Hepatic stellate cell (primary cell): ENCODE results near the gene ZNRF3.
"Not testable (repeated sequence)": the region's sequence is repeated elsewhere in the genome, so short reads cannot be mapped to it uniquely, and the experiment has no call there.

ENCODE experiments used
- DNase-seq: peaks from one replicate; pipeline ENCODE4 v3.0.0; 2011; ENCODE audit warnings: low spot score

Gene ZNRF3

DNA sequence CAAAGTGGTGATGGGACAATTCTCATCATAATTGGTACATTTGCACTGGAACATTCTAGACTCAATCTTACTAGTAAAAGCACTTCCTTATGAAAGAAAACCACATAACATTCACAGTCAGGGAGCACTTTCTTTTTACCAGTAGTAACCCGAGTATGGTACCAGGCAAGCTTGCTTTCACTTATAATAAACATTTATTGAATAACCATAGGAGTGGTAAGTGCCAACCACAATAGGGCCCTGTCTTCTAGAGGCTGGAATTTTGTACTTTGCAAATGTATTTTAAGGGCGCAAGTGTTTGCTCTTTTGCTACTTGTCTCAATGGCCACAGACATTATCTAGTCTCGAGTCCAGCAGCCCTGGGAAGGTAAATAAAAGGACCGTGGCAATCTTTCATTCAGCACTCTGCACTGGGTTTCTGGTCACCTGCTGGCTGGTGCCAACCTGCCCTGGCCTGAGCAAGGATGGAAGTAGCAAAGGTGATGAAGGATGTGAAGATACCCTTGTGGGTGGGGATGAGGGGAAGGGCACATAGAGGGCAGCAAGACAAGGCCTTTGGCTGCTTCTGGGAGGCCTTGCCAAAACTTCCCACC lies 154.1 kb downstream of the ZNRF3 start:
- no peak for DNase-seq

GRCh38 chr22:29039148-29039547 lies 155.8 kb downstream of the ZNRF3 start:
- no peak for DNase-seq

DNA sequence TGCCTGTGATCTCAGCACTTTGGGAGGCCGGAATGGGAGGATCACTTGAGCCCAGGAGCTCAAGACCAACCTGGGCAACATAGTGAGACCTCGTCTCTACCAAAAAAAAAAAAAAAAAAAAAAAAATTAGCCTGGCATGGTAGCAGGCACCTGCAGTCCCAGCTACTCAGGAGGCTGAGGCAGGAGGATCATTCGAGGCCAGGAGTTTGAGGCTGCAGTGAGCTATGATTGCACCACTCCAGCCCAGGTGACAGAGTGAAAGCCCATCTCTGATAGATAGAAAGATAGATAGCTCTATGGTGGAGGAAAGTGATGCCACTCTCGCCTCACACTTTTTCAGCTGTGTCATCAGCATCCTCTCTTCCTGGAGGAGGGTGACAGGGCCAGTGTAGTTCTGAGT lies 156.3 kb downstream of the ZNRF3 start:
- not testable (repeated sequence) for DNase-seq

DNA sequence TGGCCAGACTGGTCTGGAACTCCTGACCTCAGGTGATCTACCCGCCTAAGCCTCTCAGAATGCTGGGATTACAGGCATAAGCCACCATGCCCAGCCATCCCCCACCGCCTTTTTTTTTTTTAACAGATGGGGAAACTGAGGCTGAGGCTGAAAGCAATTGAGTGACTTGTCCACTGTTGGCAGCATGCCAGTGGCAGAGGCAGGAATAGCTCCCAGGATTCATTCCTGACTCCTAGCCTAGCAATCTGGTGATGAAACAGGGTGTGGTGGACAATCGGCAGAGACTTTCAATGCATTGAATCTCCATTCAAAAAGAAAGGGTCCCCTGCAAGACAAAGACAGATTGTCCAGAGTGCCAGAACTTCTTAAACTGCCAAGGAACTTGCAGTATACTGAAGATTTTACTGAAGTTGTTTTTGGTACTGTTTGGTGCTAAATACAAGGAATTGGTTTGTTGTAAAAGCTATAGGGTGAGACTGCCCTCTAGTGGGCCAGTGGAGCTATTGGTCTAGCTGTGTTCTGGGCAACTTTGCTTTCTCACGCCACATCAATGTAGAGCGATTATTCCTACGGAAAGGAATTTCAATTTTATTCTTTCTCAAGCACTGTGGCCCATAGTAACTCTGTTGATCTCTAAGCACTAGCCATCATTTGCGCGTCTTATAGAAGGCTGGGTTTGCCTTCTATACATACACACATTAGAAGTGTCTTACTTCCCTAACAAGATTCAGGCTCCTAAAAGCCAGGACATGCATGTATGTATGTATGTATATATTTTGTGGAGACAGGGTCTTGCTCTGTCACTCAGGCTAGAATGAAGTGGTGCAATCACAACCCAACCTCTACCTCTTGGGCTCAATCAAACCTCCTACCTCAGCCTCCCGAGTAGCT lies 157.3 kb downstream of the ZNRF3 start:
- DNase-seq, result peak; percentile 67

- no peak for DNase-seq
Measured at GRCh38 chr22:29041408-29041807, 158.0 kb downstream of the ZNRF3 start.

DNA sequence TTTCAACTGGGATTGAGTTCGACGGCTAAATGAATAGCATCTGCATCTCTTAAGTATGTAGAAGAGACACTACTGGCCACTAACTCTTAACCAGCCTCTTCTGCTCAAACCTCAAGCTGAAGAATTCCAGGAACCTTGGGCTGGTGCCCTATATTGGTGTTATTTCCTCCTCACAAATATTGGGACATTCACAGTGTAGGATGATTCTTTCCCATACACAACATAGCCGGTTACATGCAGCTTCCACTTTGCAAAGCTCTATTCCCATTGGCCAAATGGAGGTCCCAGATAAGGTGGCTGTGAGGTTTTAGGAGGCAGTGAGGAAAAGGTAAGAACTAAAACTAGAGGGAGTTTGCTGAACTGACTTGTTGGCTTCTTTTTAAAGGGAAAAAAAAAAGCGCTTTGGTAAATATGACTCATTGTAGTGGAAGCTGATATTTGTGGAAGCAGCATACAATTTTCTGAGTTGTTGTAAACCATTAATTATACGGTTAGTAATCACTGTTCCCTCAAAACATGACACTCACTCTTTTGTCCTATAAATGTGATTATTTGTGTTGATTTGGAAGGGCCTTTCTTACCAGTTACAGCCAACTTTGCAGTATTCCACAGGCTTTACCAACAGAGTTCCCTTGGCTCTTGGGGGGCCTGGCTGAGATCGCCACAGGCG lies 160.7 kb downstream of the ZNRF3 start:
- DNase-seq, result peak; percentile 18

GRCh38 chr22:29044657-29045176 lies 161.3 kb downstream of the ZNRF3 start:
- DNase-seq, result peak; percentile 54

DNA sequence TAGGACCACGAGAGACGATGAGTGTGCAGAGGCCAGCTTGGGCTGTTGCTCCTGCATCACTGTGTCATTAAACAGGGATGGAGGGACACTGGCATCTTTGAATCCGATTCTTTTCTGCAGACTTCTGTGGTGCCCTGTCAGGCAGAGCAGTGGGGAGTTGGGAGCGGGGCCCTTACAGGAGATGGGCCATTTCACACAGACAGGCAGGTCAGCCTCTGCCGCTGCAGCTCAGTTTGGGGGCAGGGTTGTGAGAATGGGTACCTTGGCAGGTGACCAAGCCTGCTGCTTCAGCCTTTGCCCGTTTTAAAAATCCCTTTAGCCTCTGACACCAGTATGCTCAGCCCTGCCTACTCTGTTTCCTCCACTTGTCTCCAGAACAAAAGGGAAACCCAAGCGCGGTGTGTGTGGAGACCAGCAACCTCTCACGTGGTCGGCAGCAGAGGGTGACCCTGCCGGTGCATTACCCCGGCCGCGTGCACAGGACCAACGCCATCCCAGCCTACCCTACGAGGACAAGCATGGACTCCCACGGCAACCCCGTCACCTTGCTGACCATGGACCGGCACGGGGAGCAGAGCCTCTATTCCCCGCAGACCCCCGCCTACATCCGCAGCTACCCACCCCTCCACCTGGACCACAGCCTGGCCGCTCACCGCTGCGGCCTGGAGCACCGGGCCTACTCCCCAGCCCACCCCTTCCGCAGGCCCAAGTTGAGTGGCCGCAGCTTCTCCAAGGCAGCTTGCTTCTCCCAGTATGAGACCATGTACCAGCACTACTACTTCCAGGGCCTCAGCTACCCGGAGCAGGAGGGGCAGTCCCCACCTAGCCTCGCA lies 165.7 kb downstream of the ZNRF3 start:
- no peak for DNase-seq

DNA sequence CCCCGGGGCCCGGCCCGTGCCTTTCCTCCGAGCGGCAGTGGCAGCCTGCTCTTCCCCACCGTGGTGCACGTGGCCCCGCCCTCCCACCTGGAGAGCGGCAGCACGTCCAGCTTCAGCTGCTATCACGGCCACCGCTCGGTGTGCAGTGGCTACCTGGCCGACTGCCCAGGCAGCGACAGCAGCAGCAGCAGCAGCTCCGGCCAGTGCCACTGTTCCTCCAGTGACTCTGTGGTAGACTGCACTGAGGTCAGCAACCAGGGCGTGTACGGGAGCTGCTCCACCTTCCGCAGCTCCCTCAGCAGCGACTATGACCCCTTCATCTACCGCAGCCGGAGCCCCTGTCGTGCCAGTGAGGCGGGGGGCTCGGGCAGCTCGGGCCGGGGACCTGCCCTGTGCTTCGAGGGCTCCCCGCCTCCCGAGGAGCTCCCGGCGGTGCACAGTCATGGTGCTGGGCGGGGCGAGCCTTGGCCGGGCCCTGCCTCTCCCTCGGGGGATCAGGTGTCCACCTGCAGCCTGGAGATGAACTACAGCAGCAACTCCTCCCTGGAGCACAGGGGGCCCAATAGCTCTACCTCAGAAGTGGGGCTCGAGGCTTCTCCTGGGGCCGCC lies 166.4 kb downstream of the ZNRF3 start:
- DNase-seq, result no peak

DNA sequence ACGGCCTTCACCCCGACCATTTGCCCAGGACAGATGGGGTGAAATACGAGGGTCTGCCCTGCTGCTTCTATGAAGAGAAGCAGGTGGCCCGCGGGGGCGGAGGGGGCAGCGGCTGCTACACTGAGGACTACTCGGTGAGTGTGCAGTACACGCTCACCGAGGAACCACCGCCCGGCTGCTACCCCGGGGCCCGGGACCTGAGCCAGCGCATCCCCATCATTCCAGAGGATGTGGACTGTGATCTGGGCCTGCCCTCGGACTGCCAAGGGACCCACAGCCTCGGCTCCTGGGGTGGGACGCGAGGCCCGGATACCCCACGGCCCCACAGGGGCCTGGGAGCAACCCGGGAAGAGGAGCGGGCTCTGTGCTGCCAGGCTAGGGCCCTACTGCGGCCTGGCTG lies 167.1 kb downstream of the ZNRF3 start:
- no peak for DNase-seq

- DNase-seq, result no peak
Measured at GRCh38 chr22:29053048-29053702, 169.8 kb downstream of the ZNRF3 start.

- no peak for DNase-seq
Measured at GRCh38 chr22:29054251-29054767, 170.9 kb downstream of the ZNRF3 start.

- DNase-seq, result no peak
Measured at GRCh38 chr22:29055192-29055830, 171.9 kb downstream of the ZNRF3 start.

GRCh38 chr22:29056472-29056871 lies 173.1 kb downstream of the ZNRF3 start:
- no peak for DNase-seq

DNA sequence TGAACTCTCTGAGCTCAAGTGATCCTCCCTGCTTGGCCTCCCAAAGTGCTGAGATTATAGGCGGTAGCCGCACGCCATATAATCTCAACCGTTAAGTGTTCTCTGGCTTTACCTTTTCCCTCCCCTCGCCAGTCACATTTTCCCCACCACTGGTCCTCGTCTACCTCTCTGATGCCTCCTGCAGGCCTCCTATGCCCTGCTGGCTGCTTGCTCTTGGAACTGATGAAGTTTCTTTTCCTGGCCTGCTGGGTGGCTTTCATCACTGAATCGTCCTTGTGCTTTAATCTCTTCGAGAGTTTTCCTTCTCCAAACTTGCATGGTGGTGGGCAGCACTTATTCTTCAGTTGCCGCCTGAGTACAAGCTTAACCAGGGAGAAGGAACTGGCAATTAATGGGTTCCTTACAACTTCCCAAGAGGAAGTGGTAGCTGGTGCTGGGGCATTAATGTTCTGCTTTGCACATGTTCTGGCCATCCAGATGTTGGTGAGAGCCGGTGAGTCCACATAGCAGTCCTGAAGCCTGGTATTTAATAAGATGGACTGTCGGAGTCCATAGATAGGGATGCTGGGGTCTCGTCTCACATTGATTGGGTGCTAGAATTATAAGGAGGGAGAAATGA lies 177.0 kb downstream of the ZNRF3 start:
- no peak for DNase-seq

GRCh38 chr22:29060931-29061330 lies 177.6 kb downstream of the ZNRF3 start:
- no peak for DNase-seq

- DNase-seq, result no peak
Measured at GRCh38 chr22:29061773-29062172, 178.4 kb downstream of the ZNRF3 start, which contains the start of gene C22orf31. C22orf31 (minus strand) TSS chr22:29061831; CDS start chr22:29061792, 39 bp downstream.

GRCh38 chr22:29062286-29062821 lies 179.0 kb downstream of the ZNRF3 start:
- no peak for DNase-seq

GRCh38 chr22:29065468-29066190 lies 182.3 kb downstream of the ZNRF3 start:
- no peak for DNase-seq
